KBM-7 (cell line): Measurements from ENCODE around the gene RSU1.
A peak's percentile ranks its signal among the peaks of the same experiment; 100 is the strongest.

Experiments
- DNase-seq: peaks from one replicate; pipeline ENCODE4 v3.0.0-alpha.2; 2015
- in situ Hi-C: fragments of 300-500 bp; cut with MboI; formaldehyde crosslinking; loops from 2 replicates; pipeline ENCODE4 v1.14.3; 2020; ENCODE audit warnings: low sequenced_read_pairs, low pct_unique_long_range_greater_than_20kb, mixed read lengths

The RSU1 gene

GRCh38 chr10:16646181-16647059 lies 170.8 kb downstream of the RSU1 start:
- in situ Hi-C loops: no loop called here
- peak; percentile 30 for DNase-seq

GRCh38 chr10:16644146-16644545 lies 173.1 kb downstream of the RSU1 start:
- no peak for DNase-seq

DNA sequence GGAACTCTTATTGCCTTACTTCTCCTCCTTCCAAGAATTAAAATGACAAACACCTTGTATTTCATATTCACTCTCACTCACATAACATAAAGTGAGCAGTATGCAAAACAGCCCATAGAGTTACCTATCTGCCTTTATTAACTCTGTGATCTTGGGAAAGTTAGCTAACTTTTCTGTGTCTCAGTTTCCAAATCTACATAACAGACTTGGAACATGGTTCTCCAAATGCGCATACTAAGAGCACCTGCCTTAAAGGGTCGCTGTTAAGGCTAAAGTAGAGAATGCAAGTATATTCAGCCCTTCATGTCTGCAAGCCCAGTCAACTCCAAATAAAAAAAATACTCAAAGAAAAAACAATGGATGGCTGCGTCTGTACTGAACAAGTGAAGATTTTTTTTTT lies 173.7 kb downstream of the RSU1 start:
- no peak for DNase-seq
- in situ Hi-C loops: no loop called here

More at GRCh38 chr10:16644146-16644545, 173.1 kb downstream of the RSU1 start:
- in situ Hi-C loops: no loop called here

- no peak for DNase-seq
- in situ Hi-C loops: no loop called here
These were observed 177.1 kb downstream of the RSU1 start for GRCh38 chr10:16640153-16640552.

DNA sequence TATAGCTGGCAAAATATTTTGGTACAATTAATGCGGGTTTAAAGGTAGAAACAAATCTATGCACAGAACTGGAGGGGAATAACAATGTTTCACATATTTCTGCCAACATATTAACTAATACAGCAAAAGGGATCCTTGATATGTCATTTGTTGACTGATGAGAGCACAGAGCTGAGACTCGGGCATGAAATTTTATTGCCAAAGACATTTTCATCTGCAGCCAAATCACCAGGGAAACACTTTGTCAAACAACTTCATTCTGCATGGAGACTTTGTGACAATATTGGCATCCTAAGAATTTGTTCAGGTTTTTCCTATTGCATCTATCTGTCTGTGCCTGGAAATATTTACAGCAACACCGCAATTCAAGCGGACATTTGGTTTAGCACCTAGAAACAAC lies 177.8 kb downstream of the RSU1 start:
- in situ Hi-C loops: no loop called here
- DNase-seq: no peak

- DNase-seq: no peak
- in situ Hi-C loops: no loop called here
These were observed 184.2 kb downstream of the RSU1 start for GRCh38 chr10:16632996-16633395.

DNA sequence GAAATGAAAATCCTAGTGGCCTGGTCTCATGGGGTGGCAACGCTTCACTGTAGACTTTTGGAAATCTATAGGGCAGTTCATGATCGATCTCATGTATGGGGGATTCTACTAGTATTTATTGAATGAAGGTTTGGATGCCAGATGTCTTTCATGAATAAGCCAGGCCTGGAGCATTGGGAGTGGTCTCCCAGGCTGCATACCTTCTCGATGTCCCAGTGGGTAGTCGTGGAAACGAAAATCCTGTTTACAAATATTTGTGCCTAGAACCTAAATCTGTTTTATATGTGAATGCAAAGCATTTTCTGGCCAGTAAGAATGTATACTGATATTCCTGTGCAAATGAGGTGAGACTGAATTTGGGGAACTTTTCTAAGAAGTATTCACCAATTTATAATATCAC lies 190.5 kb downstream of the RSU1 start:
- no peak for DNase-seq
- in situ Hi-C loops: no loop called here

- in situ Hi-C loops: no loop called here
- DNase-seq: no peak
These were observed 204.3 kb downstream of the RSU1 start for GRCh38 chr10:16612981-16613355.

DNA sequence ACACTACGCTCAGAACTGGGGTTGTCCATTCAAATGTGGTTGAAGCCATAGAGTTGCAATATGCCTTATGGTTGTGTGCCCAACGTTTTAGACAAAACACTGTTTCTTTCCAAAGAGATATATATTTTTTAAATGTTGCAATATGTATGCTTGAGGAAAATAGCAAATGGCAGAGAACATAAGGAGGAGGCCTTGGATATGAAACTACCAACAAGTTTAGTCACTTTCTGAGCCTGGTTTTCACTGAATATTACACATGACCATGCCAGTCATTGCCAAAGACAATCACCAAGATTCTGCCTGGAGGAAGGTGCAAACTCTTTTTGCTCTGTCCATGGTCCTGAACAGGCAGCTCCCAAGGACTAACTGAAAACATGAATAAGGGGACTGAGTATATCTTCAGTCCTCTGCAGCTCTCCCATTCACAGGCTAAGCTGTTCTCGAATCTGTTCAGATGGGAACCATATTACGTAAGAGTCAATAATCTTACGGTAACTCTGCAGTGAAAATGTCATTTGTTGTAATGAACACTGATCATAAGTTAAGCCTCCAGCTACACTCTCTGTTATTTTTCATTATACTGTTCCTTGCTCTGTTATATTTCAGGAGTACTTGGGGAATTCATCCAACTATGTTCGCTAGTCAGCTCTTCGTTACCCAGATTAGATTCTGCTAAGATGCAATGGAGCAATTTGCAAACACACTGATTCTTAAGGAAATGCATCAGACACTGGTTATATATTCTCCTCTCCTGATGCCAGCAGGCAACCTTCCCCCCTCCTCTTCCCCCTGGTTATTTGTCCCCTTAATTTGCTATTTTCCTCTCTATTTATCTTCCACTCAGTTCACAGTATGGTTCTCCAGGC lies 204.9 kb downstream of the RSU1 start:
- in situ Hi-C loops: no loop called here
- peak; percentile 43 for DNase-seq

DNA sequence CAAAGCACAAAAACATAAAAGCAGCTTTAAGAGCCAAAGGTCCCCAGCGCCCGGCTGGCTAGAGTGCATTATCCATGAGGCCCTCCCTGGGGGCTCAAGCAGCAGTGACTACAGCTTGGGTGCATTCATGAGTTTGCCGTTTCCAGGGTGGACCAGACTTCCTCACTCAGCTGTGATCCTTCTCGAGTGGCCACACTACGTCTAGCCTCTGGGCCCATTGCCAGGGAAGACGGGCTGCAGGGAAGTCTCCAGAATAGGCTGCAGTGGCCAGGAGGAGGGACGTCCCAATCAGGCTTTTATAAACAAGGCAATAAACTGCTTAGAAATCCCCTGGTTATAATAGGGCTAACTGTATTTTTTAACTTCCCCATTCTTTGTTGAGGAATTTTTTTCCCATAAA lies 206.2 kb downstream of the RSU1 start:
- in situ Hi-C loops: no loop called here

DNA sequence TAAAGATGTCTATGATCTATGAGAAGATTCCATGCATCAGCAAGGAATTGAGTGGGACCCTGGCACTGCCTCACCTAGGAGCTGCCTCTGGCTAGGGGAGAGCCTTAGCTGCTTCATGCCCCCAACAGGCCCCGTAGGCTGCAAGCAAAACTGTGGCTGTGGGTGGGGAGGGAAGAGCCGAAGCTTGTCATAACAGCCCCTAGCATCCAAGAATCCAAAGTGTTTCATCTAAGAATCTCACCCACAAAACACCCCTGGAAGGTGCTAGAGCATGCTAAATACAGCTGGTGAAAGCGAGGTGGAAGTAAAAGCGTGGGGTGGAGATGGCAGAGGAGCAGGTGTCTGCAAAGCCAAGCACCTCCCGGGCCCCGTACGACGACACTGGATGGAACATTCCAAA lies 208.0 kb downstream of the RSU1 start:
- in situ Hi-C loops: no loop called here
- DNase-seq: no peak

More for the DNA sequence above, 206.2 kb downstream of the RSU1 start:
- DNase-seq: no peak

DNA sequence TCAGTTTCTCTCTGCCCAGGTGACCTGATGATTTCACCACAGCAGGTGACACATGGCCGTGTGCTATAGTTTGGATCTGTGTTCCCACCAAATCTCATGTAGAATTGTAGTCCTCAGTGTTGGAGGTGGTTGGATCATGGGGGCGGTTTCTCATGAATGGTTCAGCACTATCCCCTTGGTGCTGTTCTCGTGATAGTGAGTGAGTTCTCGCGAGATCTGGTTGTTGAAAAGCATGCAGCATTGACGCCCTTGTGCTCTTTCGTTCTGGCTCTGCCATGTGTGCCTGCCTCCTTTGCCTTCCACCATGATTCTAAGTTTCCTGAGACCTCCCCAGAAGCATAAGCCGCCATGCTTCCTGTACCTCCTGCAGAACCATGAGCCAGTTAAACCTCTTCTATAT lies 210.3 kb downstream of the RSU1 start:
- in situ Hi-C loops: no loop called here
- no peak for DNase-seq

- DNase-seq: no peak
- in situ Hi-C loops: no loop called here
These were observed 210.8 kb downstream of the RSU1 start for GRCh38 chr10:16606421-16606820.

GRCh38 chr10:16603308-16603707 lies 213.9 kb downstream of the RSU1 start:
- in situ Hi-C loops: no loop called here
- no peak for DNase-seq

DNA sequence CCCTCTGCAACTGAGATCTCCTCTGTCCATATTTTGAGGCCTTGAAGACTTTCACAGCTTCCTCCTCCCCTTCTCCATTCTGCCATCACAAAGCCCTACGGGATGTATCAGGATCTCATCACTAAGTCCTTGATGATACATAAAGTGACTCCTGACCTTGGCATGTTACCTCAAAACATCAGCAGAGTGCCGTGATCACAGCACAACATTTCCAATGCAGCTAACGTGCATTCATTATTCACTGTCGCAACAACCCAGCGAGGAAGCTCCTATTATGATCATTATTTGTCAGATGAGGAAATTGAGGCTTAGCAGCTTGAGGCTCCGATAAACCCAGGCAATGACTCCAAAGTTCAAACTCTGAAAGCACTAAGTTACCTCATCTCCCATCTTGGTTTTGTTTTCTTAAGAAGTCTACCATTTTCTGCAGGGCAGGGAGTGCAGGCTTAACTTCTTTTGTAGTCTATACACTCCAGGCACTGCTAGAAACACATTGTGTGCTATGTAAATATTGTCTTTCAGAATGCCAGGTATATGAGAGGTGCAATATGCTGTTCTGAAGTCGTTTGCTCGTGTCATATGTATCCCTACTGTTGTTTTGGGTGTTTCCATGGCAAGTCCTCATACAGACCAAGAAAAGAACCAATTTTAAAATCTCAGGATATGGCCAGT lies 215.0 kb downstream of the RSU1 start:
- in situ Hi-C loops: no loop called here
- DNase-seq: no peak

DNA sequence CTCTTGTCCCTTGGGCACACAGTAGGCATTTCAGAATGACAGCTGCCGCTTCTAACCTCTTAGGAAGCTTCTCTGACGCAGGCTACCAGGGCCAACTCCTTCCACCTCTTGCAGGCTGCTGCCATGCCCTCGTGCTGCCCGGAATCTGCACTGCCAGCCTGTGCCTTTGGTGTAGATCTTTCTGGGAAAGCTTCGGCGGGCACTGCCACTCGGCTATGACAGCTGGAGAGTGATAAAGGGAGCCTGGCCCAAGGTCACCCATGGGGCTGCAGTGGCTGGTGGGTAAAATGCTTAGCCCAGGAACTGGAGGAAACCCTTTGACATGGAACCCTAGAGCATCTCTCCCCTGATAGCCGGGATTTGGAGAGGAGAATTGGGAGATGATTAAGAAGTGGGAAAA lies 217.6 kb downstream of the RSU1 start:
- DNase-seq: no peak
- in situ Hi-C loops: loop anchor here (25.0 kb wide), 1 partner anchor 687 kb away; no protein-coding TSS in a partner anchor

DNA sequence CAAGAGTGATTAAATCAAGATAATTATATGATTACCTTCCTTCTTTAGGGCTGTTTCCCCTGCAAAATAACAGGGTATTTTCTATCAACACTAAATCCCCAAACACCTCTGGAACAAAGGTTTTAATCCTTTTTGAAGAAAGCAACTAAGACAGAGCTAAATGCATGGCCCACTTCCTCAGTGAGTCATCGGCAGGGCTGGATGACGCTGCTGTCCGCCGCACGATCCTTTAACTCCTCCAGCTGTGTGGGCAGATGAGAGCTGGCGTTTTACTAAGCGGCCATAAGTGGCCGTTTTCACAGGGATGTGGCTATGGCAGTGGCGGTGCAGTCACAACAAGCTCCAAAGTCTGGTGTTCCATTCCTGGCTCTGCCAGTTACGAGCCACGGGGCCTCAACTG lies 219.6 kb downstream of the RSU1 start:
- peak; percentile 57 for DNase-seq
- in situ Hi-C loops: loop anchor here (25.0 kb wide), 1 partner anchor 685 kb away; no protein-coding TSS in a partner anchor

DNA sequence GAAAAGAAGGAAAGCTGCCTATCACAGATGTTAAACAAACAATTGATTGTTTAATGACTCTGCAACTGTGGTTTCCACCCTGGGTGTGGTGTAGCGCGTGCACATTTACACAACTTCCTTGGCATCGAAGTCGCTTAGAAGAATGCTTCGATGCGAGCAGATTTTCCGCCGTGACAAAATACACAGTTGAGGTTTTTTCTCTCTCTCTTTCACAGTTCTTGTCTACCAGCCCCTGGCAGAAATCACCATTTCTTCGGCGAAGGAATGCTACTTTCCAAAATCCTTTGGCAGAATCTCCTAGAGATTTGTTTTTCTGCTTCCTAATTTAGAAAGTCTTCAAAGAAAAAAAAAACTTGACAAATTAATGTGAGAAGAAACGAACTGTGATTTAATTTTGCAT lies 224.8 kb downstream of the RSU1 start:
- no peak for DNase-seq
- in situ Hi-C loops: loop anchor here (25.0 kb wide), 1 partner anchor 680 kb away; no protein-coding TSS in a partner anchor

GRCh38 chr10:16586358-16587138 lies 230.7 kb downstream of the RSU1 start:
- in situ Hi-C loops: loop anchor here (25.0 kb wide), 1 partner anchor 674 kb away; no protein-coding TSS in a partner anchor
- no peak for DNase-seq
